NT2/D1 (cell line): ENCODE data around the gene FNDC3B.
A peak's percentile ranks its signal among the peaks of the same experiment; 100 is the strongest.

Experiments
- DNase-seq: peaks from one replicate; pipeline ENCODE4 v3.0.0-alpha.2; 2011; ENCODE audit warnings: low read depth, low spot score
- H3K27me3 ChIP-seq: 2 replicates; pipeline ENCODE4 v1.6.0; 2011; ENCODE audit warnings: mild to moderate bottlenecking; ENCODE audit not compliant: insufficient read length, insufficient read depth
- H3K36me3 ChIP-seq: 2 replicates; pipeline ENCODE4 v1.6.1; 2011; ENCODE audit warnings: mild to moderate bottlenecking, low read length, mixed read lengths; ENCODE audit not compliant: insufficient read depth, insufficient read length
- H3K4me1 ChIP-seq: 2 replicates; pipeline ENCODE4 v1.5.1; 2011; ENCODE audit not compliant: insufficient read depth, insufficient read length
- H3K4me3 ChIP-seq: 2 replicates; pipeline ENCODE4 v1.5.1; 2011; ENCODE audit warnings: low read depth; ENCODE audit not compliant: insufficient read length
- H3K9ac ChIP-seq: 2 replicates; pipeline ENCODE4 v1.6.0; 2011; ENCODE audit warnings: low read depth; ENCODE audit not compliant: insufficient read length
- H3K9me3 ChIP-seq: 2 replicates; pipeline ENCODE4 v1.5.1; 2011; ENCODE audit warnings: mild to moderate bottlenecking, low read length; ENCODE audit not compliant: insufficient read depth
- SUZ12 ChIP-seq: IDR thresholded peaks from 2 replicates; pipeline ENCODE4 v1.6.1; 2011; ENCODE audit not compliant: insufficient read length, insufficient read depth; ENCODE audit errors: extremely low read depth
- YY1 ChIP-seq: IDR thresholded peaks from 2 replicates; pipeline ENCODE4 v1.6.1; 2011; ENCODE audit not compliant: insufficient read length, insufficient read depth
- ZNF274 ChIP-seq: IDR thresholded peaks from 2 replicates; pipeline ENCODE4 v1.6.1; 2011; ENCODE audit warnings: mild to moderate bottlenecking, low read depth, low read length

FNDC3B gene

GRCh38 chr3:172447611-172448579 is 408.5 kb downstream of the FNDC3B start, which contains the start of gene GHSR:
Gene GHSR (minus strand): TSS chr3:172448456. CDS start chr3:172448413, 43 bp downstream.
- DNase-seq = no peak
- Histone ChIP-seq H3K9ac (no peak within 1 kb of the TSS), H3K27me3 (peaks cover 57% of the 10 kb centered on the region), H3K4me3 (peak within 1 kb of the TSS; percentile 27), H3K9me3 (no peaks in the 10 kb centered on the region), H3K4me1 (peaks cover 7% of the 10 kb centered on the region), H3K36me3 (no peaks in the 10 kb centered on the region)
- TF ChIP-seq SUZ12 (peak; percentile 93), ZNF274 (no peak), YY1 (no peak)

- TF ChIP-seq SUZ12 (peak; percentile 84), ZNF274 (no peak)
Measured at GRCh38 chr3:172448661-172449465, 409.5 kb downstream of the FNDC3B start.

GRCh38 chr3:172449466-172450149 is 410.2 kb downstream of the FNDC3B start:
- DNase-seq = peak; percentile 40
- TF ChIP-seq SUZ12 = peak; percentile 38
- no peak for TF ChIP-seq ZNF274
- TF ChIP-seq YY1 = no peak
- Histone ChIP-seq H3K4me1 (peaks cover 7% of the 10 kb centered on the region), H3K27me3 (peaks cover 57% of the 10 kb centered on the region), H3K9me3 (no peaks in the 10 kb centered on the region), H3K36me3 (no peaks in the 10 kb centered on the region), H3K9ac (no peak overlapping the region), H3K4me3 (no peak overlapping the region)

More at GRCh38 chr3:172448661-172449465, 409.5 kb downstream of the FNDC3B start:
- H3K27me3 ChIP-seq = peaks cover 57% of the 10 kb centered on the region
- H3K36me3 ChIP-seq = no peaks in the 10 kb centered on the region
- H3K9ac ChIP-seq = no peak overlapping the region
- peaks cover 7% of the 10 kb centered on the region for H3K4me1 ChIP-seq
- H3K9me3 ChIP-seq = no peaks in the 10 kb centered on the region
- no peak for DNase-seq
- peak overlapping the region; percentile 27 for H3K4me3 ChIP-seq
